Esophagus squamous epithelium (tissue), 5 donors: ENCODE data around the gene CHST1. TPM values are rescaled to one million over a fixed set of nuclear protein-coding genes. Genes with fewer than 3 reads are reported as not detected.

Experiments used
- DNase-seq: peaks from one replicate; lab custom pipeline; 2025; lab: John Stamatoyannopoulos, UW
- H3K27ac ChIP-seq, 4 donors: fragments of 200-600 bp; sonication (generic); one replicate each; pipeline ENCODE4 v1.5.1; 2016 to 2019; ENCODE audit warnings: mild to moderate bottlenecking in 1 of 4
- H3K27me3 ChIP-seq, 4 donors: fragments of 200-600 bp; sonication (generic); 1 replicate in 3 of 4; 2 replicates in 1 of 4; pipeline versions ENCODE4 v1.5.1 to v1.6.0; 2017 to 2021; ENCODE audit warnings: antibody characterized with exemption in 1 of 4
- H3K36me3 ChIP-seq, 3 donors: fragments of 200-600 bp; sonication (generic); one replicate each; pipeline ENCODE4 v1.5.1; 2016 to 2019
- H3K4me1 ChIP-seq, 3 donors: fragments of 200-600 bp; sonication (generic); one replicate each; pipeline ENCODE4 v1.5.1; 2017 to 2019
- H3K4me3 ChIP-seq, 4 donors: fragments of 200-600 bp; sonication (generic); 1 replicate in 3 of 4; 2 replicates in 1 of 4; pipeline ENCODE4 v1.5.1; 2016 to 2019; ENCODE audit warnings: mild to moderate bottlenecking in 2 of 4, moderate library complexity in 1 of 4
- H3K9me3 ChIP-seq, 3 donors: fragments of 200-600 bp; sonication (generic); one replicate each; pipeline ENCODE4 v1.5.1; 2016 to 2019
- CTCF ChIP-seq, 6 experiments: fragments of 450-650 bp in 4 of 6; fragments of 200-600 bp in 2 of 6; sonication (generic) in 2 of 6; IDR thresholded peaks; one replicate each; pipeline ENCODE4 v1.5.1; 2016 to 2019; ENCODE audit warnings: antibody characterized with exemption in 6 of 6, mild to moderate bottlenecking in 4 of 6, moderate library complexity in 4 of 6
- POLR2A ChIP-seq, 4 donors: fragments of 450-650 bp; IDR thresholded peaks; one replicate each; pipeline ENCODE4 v1.6.1; 2017; ENCODE audit warnings: antibody characterized with exemption in 4 of 4, mild to moderate bottlenecking in 4 of 4, moderate library complexity in 3 of 4
- WGBS, 2 donors: methylation state at CpG; one replicate each; pipeline ENCODE4 v1.1.5; 2018; 5-methylcytosine and 5-hydroxymethylcytosine counted together
- intact Hi-C: fragments of 100-400 bp; cut with DNase I; formaldehyde crosslinking; loops from one replicate; pipeline ENCODE4 v1.15.0; 2022
- total RNA-seq, 4 donors: library from RNA; depleted of rRNA; stranded (reverse); fragments of >200 nt; gene quantifications; one replicate each; pipeline ENCODE4 v1.1.0, GENCODE V29; 2016
- donor health status: DM: yes; HTN: yes; CAD: no.

Gene CHST1
- total RNA-seq, 4 donors from 2014 or later = 0.27 to 2.7 (median 0.70) TPM

- TF ChIP-seq POLR2A (IDR thresholded peaks at IDR 0.05) (no peak), CTCF (IDR thresholded peaks at IDR 0.05) (no peak)
- no peak overlapping the region for H3K4me3 ChIP-seq
- no peaks in the 10 kb centered on the region for H3K36me3 ChIP-seq
- H3K27ac ChIP-seq = no peak overlapping the region
- 20 to 70% methylated on average over 1 to 4 of the region's 4 CpGs for WGBS, 2 donors
- H3K27me3 ChIP-seq = peaks cover 8 to 95% (median 16%) of the 10 kb centered on the region in 4 donors
- H3K4me1 ChIP-seq = peaks cover 10 to 53% (median 26%) of the 10 kb centered on the region in 3 donors
- intact Hi-C loops = loop anchor here (10.0 kb wide), 1 partner anchor 285 kb away; no protein-coding TSS in a partner anchor
- no peaks in the 10 kb centered on the region for H3K9me3 ChIP-seq
- no peak for DNase-seq
Observed at GRCh38 chr11:45659818-45660160, 5.6 kb downstream of the CHST1 start.

GRCh38 chr11:45659031-45659817 lies 6.2 kb downstream of the CHST1 start:
- no peaks in the 10 kb centered on the region for H3K9me3 ChIP-seq
- peaks cover 3 to 90% (median 14%) of the 10 kb centered on the region in 4 donors for H3K27me3 ChIP-seq

GRCh38 chr11:45658292-45658991 lies 7.0 kb downstream of the CHST1 start:
- DNase-seq = no peak
- no peaks in the 10 kb centered on the region for H3K36me3 ChIP-seq
- 46 to 52% methylated on average over 5 to 6 of the region's 19 CpGs for WGBS, 2 donors
- peak overlapping the region in 3 of 4 donors; percentile 21 to 77 (median 60) for H3K27ac ChIP-seq
- H3K27me3 ChIP-seq = peaks cover 3 to 84% (median 9%) of the 10 kb centered on the region in 4 donors
- intact Hi-C loops = loop anchor here (10.0 kb wide), 1 partner anchor 284 kb away; no protein-coding TSS in a partner anchor
- no peak overlapping the region for H3K4me3 ChIP-seq
- TF ChIP-seq POLR2A (IDR thresholded peaks at IDR 0.05) (no peak), CTCF (IDR thresholded peaks at IDR 0.05) (no peak)
- H3K4me1 ChIP-seq = peaks cover 0 to 39% (median 13%) of the 10 kb centered on the region in 3 donors
- H3K9me3 ChIP-seq = no peaks in the 10 kb centered on the region

More at GRCh38 chr11:45659031-45659817, 6.2 kb downstream of the CHST1 start:
- Histone ChIP-seq H3K4me3 (no peak overlapping the region), H3K36me3 (no peaks in the 10 kb centered on the region), H3K4me1 (peaks cover 4 to 47% (median 20%) of the 10 kb centered on the region in 3 donors), H3K27ac (peak overlapping the region in 2 of 4 donors; percentile 21 to 60)
- 27% methylated on average over 3 of the region's 15 CpGs; no CpG with 5 or more reads in 1 of the 2 donors for WGBS, 2 donors
- intact Hi-C loops = loop anchor here (10.0 kb wide), 1 partner anchor 284 kb away; no protein-coding TSS in a partner anchor
- DNase-seq = no peak
- TF ChIP-seq CTCF (IDR thresholded peaks at IDR 0.05) (no peak), POLR2A (IDR thresholded peaks at IDR 0.05) (no peak)

- Histone ChIP-seq H3K27me3 (peaks cover under 1 to 76% (median 4%) of the 10 kb centered on the region in 4 donors), H3K4me1 (peaks cover 0 to 32% (median 12%) of the 10 kb centered on the region in 3 donors), H3K36me3 (no peaks in the 10 kb centered on the region), H3K9me3 (no peaks in the 10 kb centered on the region), H3K27ac (peak overlapping the region in 2 of 4 donors; percentile 60 to 77), H3K4me3 (no peak overlapping the region)
- 85 to 91% methylated on average over 6 to 7 of the region's 8 CpGs for WGBS, 2 donors
- intact Hi-C loops = loop anchor here (10.0 kb wide), 1 partner anchor 283 kb away; no protein-coding TSS in a partner anchor
- DNase-seq = no peak
- no peak for TF ChIP-seq POLR2A (IDR thresholded peaks at IDR 0.05)
- no peak for TF ChIP-seq CTCF (IDR thresholded peaks at IDR 0.05)
Observed at GRCh38 chr11:45657496-45658260, 7.7 kb downstream of the CHST1 start.
